ENCODE data around the gene CELSR3. TPM values are rescaled to one million over a fixed set of nuclear protein-coding genes. Genes with fewer than 3 reads are reported as not detected.

Gene CELSR3
- polyA plus RNA-seq, 6 donors from 2014 or later = 0.28 TPM; not detected in 5

Other genes with a start within 250 kb of the CELSR3 start
- gene PLXNB1, start 232.8 kb downstream of the CELSR3 start, polyA plus RNA-seq (ENCODE audit: low read depth in 6 of 6) = under 1 TPM in 2 of 6 donors, not detected in 4; 0.03 to 0.37 TPM
- gene CCDC51, start 222.8 kb downstream of the CELSR3 start, polyA plus RNA-seq (ENCODE audit: low read depth in 6 of 6) = 10 to 100 TPM in 3 of 6 donors, 1 to 10 TPM in 3; 4.1 to 14.8 (median 9.5) TPM
- 100 to 1,000 TPM; 433 to 593 (median 531) TPM for gene TMA7, start 222.6 kb downstream of the CELSR3 start, polyA plus RNA-seq (ENCODE audit: low read depth in 6 of 6)
- gene ATRIP, start 216.1 kb downstream of the CELSR3 start, polyA plus RNA-seq (ENCODE audit: low read depth in 6 of 6) = 10 to 100 TPM in 1 of 6 donors, 1 to 10 TPM in 5; 7.4 to 11.9 (median 7.7) TPM
- gene SHISA5, start 158.7 kb downstream of the CELSR3 start, polyA plus RNA-seq (ENCODE audit: low read depth in 6 of 6) = 100 to 1,000 TPM; 393 to 571 (median 442) TPM
- gene PFKFB4, start 106.1 kb downstream of the CELSR3 start, polyA plus RNA-seq (ENCODE audit: low read depth in 6 of 6) = 1 to 10 TPM in 1 of 6 donors, under 1 TPM in 4, not detected in 1; 0.60 to 1.7 (median 0.73) TPM
- gene UCN2, start 99.1 kb downstream of the CELSR3 start, polyA plus RNA-seq (ENCODE audit: low read depth in 6 of 6) = not detected
- not detected for gene COL7A1, start 67.6 kb downstream of the CELSR3 start, polyA plus RNA-seq (ENCODE audit: low read depth in 6 of 6)
- gene UQCRC1, start 53.2 kb downstream of the CELSR3 start, polyA plus RNA-seq (ENCODE audit: low read depth in 6 of 6) = 100 to 1,000 TPM; 152 to 385 (median 155) TPM
- gene TMEM89, start 41.1 kb downstream of the CELSR3 start, polyA plus RNA-seq (ENCODE audit: low read depth in 6 of 6) = not detected
- gene SLC26A6, start 27.4 kb downstream of the CELSR3 start, polyA plus RNA-seq (ENCODE audit: low read depth in 6 of 6) = 1 to 10 TPM in 2 of 6 donors, under 1 TPM in 3, not detected in 1; 0.25 to 1.7 (median 0.97) TPM
- gene NCKIPSD, start 23.0 kb upstream of the CELSR3 start, polyA plus RNA-seq (ENCODE audit: low read depth in 6 of 6) = 10 to 100 TPM in 1 of 6 donors, 1 to 10 TPM in 5; 3.3 to 11.2 (median 4.9) TPM
- gene IP6K2, start 54.3 kb upstream of the CELSR3 start, polyA plus RNA-seq (ENCODE audit: low read depth in 6 of 6) = 10 to 100 TPM; 53.6 to 96.9 (median 68.7) TPM
- 10 to 100 TPM in 1 of 6 donors, 1 to 10 TPM in 5; 6.8 to 11.3 (median 9.2) TPM for gene PRKAR2A, start 185.0 kb upstream of the CELSR3 start, polyA plus RNA-seq (ENCODE audit: low read depth in 6 of 6)
- gene SLC25A20, start 236.0 kb upstream of the CELSR3 start, polyA plus RNA-seq (ENCODE audit: low read depth in 6 of 6) = 10 to 100 TPM in 4 of 6 donors, 1 to 10 TPM in 2; 7.0 to 37.1 (median 11.6) TPM